Left ventricle myocardium inferior (tissue), 1 donor: ENCODE measurements around the gene AP5S1. TPM values are rescaled to one million over a fixed set of nuclear protein-coding genes. Genes with fewer than 3 reads are reported as not detected.

Source experiments
- DNase-seq: peaks from one replicate; pipeline ENCODE4 v3.0.0-alpha.2; 2020
- H3K27ac ChIP-seq: fragments of 200-600 bp; replicated peaks from 2 replicates; pipeline ENCODE4 v1.8.0; 2021
- H3K27me3 ChIP-seq: fragments of 200-600 bp; 2 replicates; pipeline ENCODE4 v1.8.0; 2021; ENCODE audit warnings: low read depth
- H3K36me3 ChIP-seq: fragments of 200-600 bp; 2 replicates; pipeline ENCODE4 v1.8.0; 2021
- H3K4me1 ChIP-seq: fragments of 200-600 bp; 2 replicates; pipeline ENCODE4 v1.8.0; 2021
- H3K4me3 ChIP-seq: fragments of 200-600 bp; 2 replicates; pipeline ENCODE4 v1.8.0; 2021; ENCODE audit warnings: mild to moderate bottlenecking, moderate library complexity
- H3K9me3 ChIP-seq: fragments of 200-600 bp; replicated peaks from 2 replicates; pipeline ENCODE4 v1.8.0; 2021
- intact Hi-C: fragments of 100-400 bp; cut with micrococcal nuclease; formaldehyde crosslinking; loops from one replicate; pipeline ENCODE4 v1.11.0; 2022
- total RNA-seq: library from RNA; stranded (reverse); fragmentation: NEBNext Ultra II Directional; extraction: Animal tissue kit (Norgen Biotek cat#: 25700); gene quantifications from one replicate; pipeline ENCODE4 v1.2.1, GENCODE V29; 2021
- TF ChIP-seq, protein P1 (sequence below): fragments of 200-600 bp; IDR thresholded peaks from 2 replicates; pipeline ENCODE4 v1.8.0; 2021; ENCODE audit warnings: antibody characterized with exemption, mild to moderate bottlenecking, borderline replicate concordance
- donor health status: DM: no; HTN: yes; CAD: no; lungs with severe emphysema.

The AP5S1 gene
- total RNA-seq, 1 donor from 2014 or later = 11.3 TPM

- H3K27ac ChIP-seq = no peak overlapping the region
- TF ChIP-seq, protein P1, sequence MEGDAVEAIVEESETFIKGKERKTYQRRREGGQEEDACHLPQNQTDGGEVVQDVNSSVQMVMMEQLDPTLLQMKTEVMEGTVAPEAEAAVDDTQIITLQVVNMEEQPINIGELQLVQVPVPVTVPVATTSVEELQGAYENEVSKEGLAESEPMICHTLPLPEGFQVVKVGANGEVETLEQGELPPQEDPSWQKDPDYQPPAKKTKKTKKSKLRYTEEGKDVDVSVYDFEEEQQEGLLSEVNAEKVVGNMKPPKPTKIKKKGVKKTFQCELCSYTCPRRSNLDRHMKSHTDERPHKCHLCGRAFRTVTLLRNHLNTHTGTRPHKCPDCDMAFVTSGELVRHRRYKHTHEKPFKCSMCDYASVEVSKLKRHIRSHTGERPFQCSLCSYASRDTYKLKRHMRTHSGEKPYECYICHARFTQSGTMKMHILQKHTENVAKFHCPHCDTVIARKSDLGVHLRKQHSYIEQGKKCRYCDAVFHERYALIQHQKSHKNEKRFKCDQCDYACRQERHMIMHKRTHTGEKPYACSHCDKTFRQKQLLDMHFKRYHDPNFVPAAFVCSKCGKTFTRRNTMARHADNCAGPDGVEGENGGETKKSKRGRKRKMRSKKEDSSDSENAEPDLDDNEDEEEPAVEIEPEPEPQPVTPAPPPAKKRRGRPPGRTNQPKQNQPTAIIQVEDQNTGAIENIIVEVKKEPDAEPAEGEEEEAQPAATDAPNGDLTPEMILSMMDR = no peak
- intact Hi-C loops = no loop called here
- no peaks in the 10 kb centered on the region for H3K27me3 ChIP-seq
- H3K4me3 ChIP-seq = no peak overlapping the region
- peaks cover 29% of the 10 kb centered on the region for H3K36me3 ChIP-seq
- H3K9me3 ChIP-seq = no peaks in the 10 kb centered on the region
- peaks cover 13% of the 10 kb centered on the region for H3K4me1 ChIP-seq
- DNase-seq = no peak
These were observed 56.3 kb downstream of the AP5S1 start for GRCh38 chr20:3876676-3877075.

Other genes starting within 250 kb of the AP5S1 start
- gene GFRA4, start 157.1 kb upstream of the AP5S1 start, total RNA-seq = not detected
- 10.8 TPM for gene ADAM33, start 138.5 kb upstream of the AP5S1 start, total RNA-seq
- gene SIGLEC1, start 107.9 kb upstream of the AP5S1 start, total RNA-seq = 6.4 TPM
- gene HSPA12B, start 87.9 kb upstream of the AP5S1 start, total RNA-seq = 12.5 TPM
- gene ADISSP, start 52.8 kb upstream of the AP5S1 start, total RNA-seq = 10.2 TPM
- gene SPEF1, start 39.1 kb upstream of the AP5S1 start, total RNA-seq = 0.33 TPM
- 70.7 TPM for gene CENPB, start 33.8 kb upstream of the AP5S1 start, total RNA-seq
- 8.1 TPM for gene CDC25B, start 24.2 kb upstream of the AP5S1 start, total RNA-seq
- 44.9 TPM for gene MAVS, start 26.3 kb downstream of the AP5S1 start, total RNA-seq
- gene PANK2, start 68.8 kb downstream of the AP5S1 start, total RNA-seq = 16.4 TPM
- 5.1 TPM for gene RNF24, start 195.0 kb downstream of the AP5S1 start, total RNA-seq